Lower lobe of right lung (tissue), 2 donors: ENCODE results near the gene GAB3. TPM values are rescaled to one million over a fixed set of nuclear protein-coding genes. Genes with fewer than 3 reads are reported as not detected.
A peak's percentile ranks its signal among the peaks of the same experiment; 100 is the strongest.

Experiments used
- ATAC-seq, 2 donors: fragments of 200-7000 bp; cut with Tn5 transposase; one replicate each; pipeline ENCODE4 v1.9.1; 2020 to 2022; ENCODE audit warnings: mild to moderate bottlenecking in 2 of 2, moderate library complexity in 2 of 2
- DNase-seq: peaks from one replicate; pipeline ENCODE4 v3.0.0-alpha.2; 2020
- H3K27ac ChIP-seq: fragments of 200-600 bp; one replicate; pipeline ENCODE4 v1.8.0; 2022
- H3K27me3 ChIP-seq: fragments of 200-600 bp; one replicate; pipeline ENCODE4 v1.8.0; 2022; ENCODE audit warnings: low read depth
- H3K36me3 ChIP-seq: fragments of 200-600 bp; one replicate; pipeline ENCODE4 v1.8.0; 2022; ENCODE audit warnings: mild to moderate bottlenecking
- H3K4me1 ChIP-seq: fragments of 200-600 bp; one replicate; pipeline ENCODE4 v1.8.0; 2022
- H3K4me3 ChIP-seq: fragments of 200-600 bp; one replicate; pipeline ENCODE4 v1.8.0; 2022; ENCODE audit warnings: mild to moderate bottlenecking
- H3K9me3 ChIP-seq: fragments of 200-600 bp; one replicate; pipeline ENCODE4 v1.8.0; 2022
- CTCF ChIP-seq: fragments of 200-600 bp; IDR thresholded peaks from one replicate; pipeline ENCODE4 v1.8.0; 2022; ENCODE audit warnings: antibody characterized with exemption, mild to moderate bottlenecking
- intact Hi-C: fragments of 100-400 bp; cut with DNase I; formaldehyde crosslinking; loops from one replicate; pipeline ENCODE4 v1.11.0; 2022
- total RNA-seq: library from RNA; stranded (reverse); fragmentation: NEBNext Ultra II Directional; extraction: Animal tissue kit (Norgen Biotek cat#: 25700); gene quantifications from one replicate; pipeline ENCODE4 v1.2.1, GENCODE V29; 2021
- donor health status: DM: no; HTN: yes; CAD: no; lungs with severe emphysema.

Gene GAB3
- total RNA-seq, 1 donor from 2014 or later, result 17.4 TPM

GRCh38 chrX:154727418-154727817, 23.5 kb downstream of the GAB3 start:
- H3K4me3 ChIP-seq, result no peak overlapping the region
- no peaks in the 10 kb centered on the region for H3K27me3 ChIP-seq
- TF ChIP-seq CTCF, result no peak
- H3K27ac ChIP-seq, result peak overlapping the region; percentile 83
- no peaks in the 10 kb centered on the region for H3K9me3 ChIP-seq
- DNase-seq (no peak), ATAC-seq (no peak)
- H3K4me1 ChIP-seq, result peaks cover 81% of the 10 kb centered on the region
- intact Hi-C loops, result no loop called here
- H3K36me3 ChIP-seq, result no peaks in the 10 kb centered on the region

- intact Hi-C loops, result no loop called here
- H3K36me3 ChIP-seq, result no peaks in the 10 kb centered on the region
Measured at GRCh38 chrX:154724993-154725756, 25.7 kb downstream of the GAB3 start.

GRCh38 chrX:154721155-154721554, 29.7 kb downstream of the GAB3 start:
- no peak overlapping the region for H3K4me3 ChIP-seq
- no peaks in the 10 kb centered on the region for H3K27me3 ChIP-seq
- intact Hi-C loops, result no loop called here
- H3K9me3 ChIP-seq, result no peaks in the 10 kb centered on the region
- TF ChIP-seq CTCF, result no peak
- ATAC-seq (no peak), DNase-seq (no peak)
- H3K4me1 ChIP-seq, result peaks cover 42% of the 10 kb centered on the region
- H3K27ac ChIP-seq, result no peak overlapping the region
- H3K36me3 ChIP-seq, result no peaks in the 10 kb centered on the region

More at GRCh38 chrX:154724993-154725756, 25.7 kb downstream of the GAB3 start:
- Histone ChIP-seq H3K27ac (peak overlapping the region; percentile 36), H3K4me3 (no peak overlapping the region), H3K4me1 (peaks cover 60% of the 10 kb centered on the region), H3K9me3 (no peaks in the 10 kb centered on the region), H3K27me3 (no peaks in the 10 kb centered on the region)
- DNase-seq (no peak), ATAC-seq (no peak)
- no peak for TF ChIP-seq CTCF

GRCh38 chrX:154720067-154720466, 30.8 kb downstream of the GAB3 start:
- no peaks in the 10 kb centered on the region for H3K9me3 ChIP-seq

GRCh38 chrX:154719132-154719675, 31.7 kb downstream of the GAB3 start:
- peak overlapping the region; percentile 46 for H3K27ac ChIP-seq
- TF ChIP-seq CTCF, result no peak
- no peaks in the 10 kb centered on the region for H3K36me3 ChIP-seq
- no peak overlapping the region for H3K4me3 ChIP-seq
- ATAC-seq, result peak; percentile 68 to 70
- no peaks in the 10 kb centered on the region for H3K9me3 ChIP-seq
- intact Hi-C loops, result no loop called here
- peaks cover 28% of the 10 kb centered on the region for H3K4me1 ChIP-seq
- no peak for DNase-seq
- H3K27me3 ChIP-seq, result no peaks in the 10 kb centered on the region

More at GRCh38 chrX:154720067-154720466, 30.8 kb downstream of the GAB3 start:
- DNase-seq (no peak), ATAC-seq (no peak)
- no peaks in the 10 kb centered on the region for H3K27me3 ChIP-seq
- H3K4me1 ChIP-seq, result peaks cover 34% of the 10 kb centered on the region
- H3K4me3 ChIP-seq, result no peak overlapping the region
- intact Hi-C loops, result no loop called here
- TF ChIP-seq CTCF, result no peak
- H3K36me3 ChIP-seq, result no peaks in the 10 kb centered on the region
- no peak overlapping the region for H3K27ac ChIP-seq
